NCI-H460 (cell line): ENCODE data around the gene LIPH. TPM values are rescaled to one million over a fixed set of nuclear protein-coding genes. Genes with fewer than 3 reads are reported as not detected.
A peak's percentile ranks its signal among the peaks of the same experiment; 100 is the strongest.
"Not testable (repeated sequence)": the region's sequence is repeated elsewhere in the genome, so short reads cannot be mapped to it uniquely, and the experiment has no call there.

Experiments
- DNase-seq: peaks from one replicate; pipeline ENCODE4 v3.0.0-alpha.2; 2016; ENCODE audit warnings: low read depth; ENCODE audit errors: extremely low read depth
- total RNA-seq: library from RNA; depleted of rRNA; stranded (reverse); fragments of >200 nt; shearing (Covaris generic); gene quantifications from 2 replicates; pipeline ENCODE4 v1.2.3, GENCODE V29; 2014; rRNA removed

Gene LIPH
- total RNA-seq, 1 experiment from 2014 or later: 8.0 TPM

DNA sequence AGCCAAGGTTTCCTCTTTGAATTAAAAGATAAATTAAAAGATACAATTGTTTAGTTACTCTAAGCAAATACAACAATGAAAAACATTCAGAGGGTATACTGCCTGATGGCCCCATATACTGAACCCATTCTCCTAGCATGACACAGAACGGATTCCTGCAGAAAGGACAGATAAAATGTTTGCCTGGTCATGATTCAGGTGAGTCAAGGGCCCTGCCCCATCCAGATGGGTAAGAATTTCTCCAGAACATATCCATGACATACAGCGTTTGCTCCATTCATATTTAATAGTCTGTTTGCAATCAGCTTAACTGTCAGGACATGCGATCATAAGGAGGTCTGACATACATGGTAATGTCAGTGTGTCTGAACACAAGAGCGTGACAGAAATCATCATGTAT is 62.1 kb downstream of the LIPH start:
- DNase-seq: no peak

DNA sequence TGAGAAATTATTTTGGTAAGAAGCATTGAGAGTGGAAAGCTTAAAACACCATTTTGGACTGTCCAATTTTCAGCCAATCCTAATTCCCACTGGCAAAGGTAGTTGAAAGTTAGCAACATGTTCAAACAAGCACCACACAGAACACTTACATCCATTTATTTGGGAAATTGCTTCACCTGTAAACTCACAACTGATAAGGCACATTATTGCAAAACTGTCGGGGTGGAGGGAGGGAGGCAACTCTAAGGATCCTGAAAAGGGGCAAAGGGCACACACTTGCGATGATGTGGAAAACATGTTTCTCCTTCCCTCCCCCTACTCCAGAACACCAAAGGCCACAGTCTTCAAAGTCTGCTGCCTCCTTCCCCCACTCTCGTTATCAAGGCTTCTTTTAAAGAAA is 62.9 kb downstream of the LIPH start:
- no peak for DNase-seq

DNA sequence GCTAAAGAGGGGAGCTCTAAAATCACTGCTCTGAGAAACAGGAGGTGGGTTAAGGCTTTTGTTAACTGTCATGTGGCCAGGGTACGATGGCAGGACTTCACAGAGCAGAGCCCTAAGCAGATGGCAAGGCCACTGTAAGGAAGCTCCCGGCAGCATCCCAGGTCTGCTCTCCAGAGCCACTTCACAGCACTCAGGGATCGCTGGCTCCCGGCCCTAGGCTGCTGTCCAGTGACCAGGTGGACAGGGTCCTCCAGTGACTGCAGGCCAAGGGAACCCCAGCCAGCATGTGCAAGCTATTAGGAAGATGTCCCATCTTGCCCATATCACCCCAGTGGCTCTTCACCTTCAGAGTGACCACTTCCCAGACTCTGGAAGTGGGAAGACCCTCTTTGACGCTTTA is 63.9 kb downstream of the LIPH start:
- no peak for DNase-seq

DNA sequence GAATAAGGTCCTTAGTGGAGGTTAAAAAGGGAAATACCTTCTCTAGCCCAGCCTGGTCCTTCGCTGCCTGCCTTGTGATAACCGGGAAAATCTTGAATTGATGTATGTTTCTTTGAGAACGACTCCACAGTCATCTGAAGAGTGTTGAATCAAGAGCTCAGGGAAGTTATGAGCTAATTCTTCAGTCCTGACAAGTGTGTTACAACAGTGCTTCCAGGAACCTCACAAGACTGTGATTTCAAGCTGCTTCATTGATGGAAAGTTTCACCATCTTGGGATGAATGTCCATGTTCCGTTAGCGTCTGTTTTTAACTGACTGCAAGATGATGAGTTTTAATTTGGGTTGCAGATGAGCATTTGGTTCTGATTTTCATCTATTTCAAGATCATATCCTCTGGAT is 66.0 kb downstream of the LIPH start:
- no peak for DNase-seq

DNA sequence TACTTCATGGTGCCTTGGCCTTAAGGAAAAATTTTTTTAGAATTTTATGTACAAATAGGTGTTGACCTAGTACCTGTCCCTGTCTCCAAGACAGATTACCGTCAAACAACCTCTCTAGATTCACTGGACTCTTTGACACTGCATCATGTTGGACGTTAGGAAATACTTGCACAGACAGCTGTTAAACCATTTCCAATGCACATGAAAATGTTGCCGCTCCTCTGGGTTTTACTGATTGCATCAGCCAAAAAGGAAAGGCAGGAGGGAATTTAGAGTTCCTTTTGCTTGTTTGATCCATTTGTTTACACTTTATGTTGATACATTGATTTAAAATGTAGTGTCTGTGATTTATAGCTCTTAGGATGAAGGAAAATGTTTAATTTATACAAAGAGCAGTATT is 68.1 kb downstream of the LIPH start:
- DNase-seq: no peak

DNA sequence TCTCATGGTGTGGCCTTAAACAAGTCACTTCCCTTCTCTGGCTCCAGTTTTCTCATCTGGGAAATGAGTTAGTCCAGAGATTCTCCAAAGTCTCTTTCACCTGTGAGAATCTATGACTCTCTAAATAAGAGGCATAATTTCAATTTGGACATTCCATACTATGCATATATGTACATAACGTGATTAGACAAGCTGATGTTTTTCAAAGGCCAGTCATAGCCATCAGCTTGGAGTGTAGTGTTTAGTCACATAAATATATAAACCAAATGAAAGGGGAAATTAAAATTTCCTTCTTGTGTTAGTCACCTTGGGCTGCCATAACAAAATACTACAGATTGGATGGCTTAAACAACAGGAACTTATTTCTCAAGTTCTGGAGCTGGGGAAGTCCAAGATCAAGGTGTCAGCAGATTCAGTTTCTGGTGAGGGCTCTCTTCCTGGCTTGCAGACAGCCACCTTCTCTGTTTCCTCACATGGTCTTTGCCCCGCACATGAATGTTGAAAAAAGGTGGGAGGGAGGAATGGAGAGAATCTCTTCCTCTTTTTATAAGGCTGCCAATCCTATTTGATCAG is 72.9 kb downstream of the LIPH start:
- no peak for DNase-seq

DNA sequence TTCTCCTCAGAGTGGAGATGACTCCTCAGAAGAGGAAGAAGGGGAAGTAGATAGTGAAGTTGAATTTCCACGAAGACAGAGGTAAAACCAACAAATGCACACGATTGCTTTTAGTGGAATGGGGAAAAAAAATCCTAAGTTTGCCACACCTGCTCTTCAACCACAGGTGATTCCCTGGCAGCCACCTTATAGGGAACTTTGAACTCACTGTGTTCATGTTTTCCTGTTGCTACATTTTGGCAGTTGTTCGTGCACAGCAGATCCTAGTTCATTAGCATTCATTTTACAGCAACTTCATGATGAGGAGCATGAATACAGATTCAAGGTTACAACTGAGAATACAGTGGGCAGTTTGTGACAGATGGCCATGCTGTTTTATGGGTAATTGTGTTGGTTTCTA is 75.1 kb downstream of the LIPH start:
- no peak for DNase-seq

DNA sequence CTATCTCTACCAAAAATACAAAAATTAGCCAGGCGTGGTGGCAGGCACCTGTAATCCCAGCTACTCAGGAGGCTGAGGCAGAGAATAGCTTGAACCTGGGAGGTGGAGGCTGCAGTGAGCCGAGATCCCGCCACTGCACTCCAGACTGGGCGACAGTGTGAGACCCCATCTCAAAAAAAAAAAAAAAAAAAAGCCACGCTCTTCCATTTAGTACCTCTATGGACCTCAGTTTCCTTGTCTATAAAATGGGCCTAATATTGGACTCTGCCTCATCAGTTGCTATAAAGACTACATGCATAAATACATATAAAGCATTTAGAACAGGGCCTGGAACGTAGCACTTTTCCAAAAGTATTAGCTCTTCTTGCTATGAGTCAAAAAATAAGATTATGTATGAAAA is 77.5 kb downstream of the LIPH start:
- not testable (repeated sequence) for DNase-seq

DNA sequence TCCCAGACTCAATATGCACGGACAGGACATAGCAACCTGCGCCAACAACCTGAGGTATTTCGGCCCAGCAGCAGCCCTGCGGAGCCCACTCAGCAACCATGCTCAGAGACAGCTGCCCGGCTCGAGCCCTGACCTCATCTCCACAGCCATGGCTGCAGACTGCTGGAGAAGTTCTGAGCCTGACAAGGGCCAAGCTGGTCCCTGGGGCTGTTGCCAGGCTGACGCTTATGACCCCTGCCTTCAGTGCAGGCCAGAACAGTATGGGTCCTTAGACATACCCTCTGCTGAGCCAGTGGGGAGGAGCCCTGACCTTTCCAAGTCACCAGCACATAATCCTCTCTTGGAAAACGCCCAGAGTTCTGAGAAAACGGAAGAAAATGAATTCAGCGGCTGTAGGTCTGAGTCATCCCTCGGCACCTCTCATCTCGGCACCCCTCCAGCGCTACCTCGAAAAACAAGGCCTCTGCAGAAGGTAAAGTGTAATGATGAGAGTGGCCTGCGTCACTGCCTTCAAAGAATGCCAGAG is 79.0 kb downstream of the LIPH start:
- peak; percentile 79 for DNase-seq

DNA sequence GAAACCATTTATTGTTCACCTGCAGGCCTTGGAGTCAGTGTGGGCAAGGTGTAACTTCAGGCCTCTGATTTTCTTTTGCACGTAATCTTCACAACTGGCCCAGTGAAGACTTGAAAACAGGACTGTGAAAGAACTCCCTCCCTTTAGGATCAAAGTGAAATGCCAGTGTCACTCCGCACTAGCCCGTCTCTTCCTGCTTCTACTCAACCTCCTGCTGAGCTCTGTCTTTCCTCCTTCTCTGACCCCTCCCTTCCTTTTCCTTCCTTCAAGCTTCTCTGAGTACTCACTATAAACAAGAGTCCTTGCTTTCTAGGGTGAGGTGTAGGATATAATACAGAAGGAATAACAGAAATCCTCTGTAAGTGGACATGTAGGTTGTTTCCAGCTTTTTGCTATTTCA is 82.1 kb downstream of the LIPH start:
- no peak for DNase-seq

DNA sequence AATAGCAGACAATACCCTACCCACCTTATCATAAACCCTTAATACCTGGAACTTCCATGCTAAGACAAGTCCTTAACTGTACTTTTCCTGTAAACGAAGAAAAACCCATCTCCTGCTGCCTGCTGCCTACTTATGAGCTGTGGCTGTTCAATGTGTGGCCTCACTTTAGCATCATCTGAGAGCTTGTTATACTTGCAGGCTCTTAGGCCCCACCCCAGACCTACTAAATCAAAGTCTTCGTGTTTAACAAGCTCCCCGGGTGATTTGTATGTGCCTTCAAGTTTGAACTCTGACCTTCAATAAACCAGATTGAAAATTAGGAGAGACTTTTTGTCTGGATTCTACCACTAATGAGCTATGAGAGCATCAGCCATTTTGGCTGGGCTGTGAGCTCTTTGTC is 82.8 kb downstream of the LIPH start:
- DNase-seq: no peak

DNA sequence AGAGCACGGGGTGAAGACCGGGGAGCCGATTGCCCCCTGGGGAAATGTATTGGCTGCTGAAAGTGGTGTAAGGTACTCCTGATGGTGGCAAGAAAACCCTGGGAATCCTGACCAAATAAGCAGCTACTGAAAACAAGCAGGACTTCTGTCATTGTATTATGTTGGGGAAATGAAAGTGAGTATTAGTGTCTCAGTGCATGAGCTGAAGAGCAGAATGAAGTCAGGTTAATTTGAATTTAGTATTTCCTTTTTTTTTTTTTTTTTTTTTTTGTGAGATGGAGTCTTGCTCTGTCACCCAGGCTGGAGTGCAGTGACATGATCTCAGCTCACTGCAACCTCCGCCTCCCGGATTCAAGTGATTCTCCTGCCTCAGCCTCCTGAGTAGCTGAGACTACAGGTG is 86.3 kb downstream of the LIPH start:
- not testable (repeated sequence) for DNase-seq

DNA sequence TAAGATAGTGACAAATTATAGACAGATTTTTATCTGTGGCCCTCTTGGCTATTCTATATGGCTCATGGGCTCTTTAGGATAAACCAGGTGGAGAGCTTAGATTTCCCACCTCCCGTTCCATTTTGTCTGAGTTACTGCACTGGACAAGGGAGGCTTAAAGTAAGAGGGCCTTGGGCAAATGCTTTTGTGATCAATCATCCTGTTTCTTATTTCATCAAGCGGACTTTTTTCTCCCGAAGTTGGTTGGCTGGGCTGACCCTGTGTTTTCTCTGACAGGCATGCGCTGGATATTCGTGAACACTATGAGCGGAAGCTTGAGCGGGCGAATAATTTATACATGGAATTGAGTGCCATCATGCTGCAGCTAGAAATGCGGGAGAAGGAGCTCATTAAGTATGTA is 86.9 kb downstream of the LIPH start:
- DNase-seq: no peak

DNA sequence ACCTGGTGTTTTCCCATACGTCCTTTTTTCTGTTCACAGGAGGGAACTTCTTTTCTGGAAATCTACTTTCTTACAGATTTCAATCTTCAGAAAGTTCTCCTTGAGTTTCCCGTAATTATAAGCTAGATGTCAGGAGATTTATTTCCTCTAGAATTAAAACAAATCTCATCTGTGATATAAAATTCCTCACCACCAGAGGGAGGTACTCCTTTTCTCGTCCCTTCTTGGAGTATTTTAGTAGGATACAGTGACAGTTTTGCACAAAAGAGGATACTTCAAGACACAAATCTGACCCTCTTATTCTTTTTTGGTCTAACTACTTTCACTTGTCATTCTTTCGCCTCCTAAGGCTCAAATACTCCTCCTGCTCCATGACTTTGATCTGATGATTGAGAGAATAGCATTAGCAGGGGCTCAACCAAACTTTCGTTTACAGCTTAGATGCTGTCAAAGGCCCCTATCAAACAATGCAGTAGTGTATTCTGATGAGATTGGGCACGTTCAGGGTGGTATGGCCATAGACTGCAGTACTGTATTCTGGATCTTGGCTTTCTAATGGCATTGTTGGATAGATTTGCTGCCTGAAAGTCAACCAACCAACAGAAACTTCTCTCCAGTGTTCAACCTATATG is 91.6 kb downstream of the LIPH start:
- DNase-seq: peak; percentile 35

DNA sequence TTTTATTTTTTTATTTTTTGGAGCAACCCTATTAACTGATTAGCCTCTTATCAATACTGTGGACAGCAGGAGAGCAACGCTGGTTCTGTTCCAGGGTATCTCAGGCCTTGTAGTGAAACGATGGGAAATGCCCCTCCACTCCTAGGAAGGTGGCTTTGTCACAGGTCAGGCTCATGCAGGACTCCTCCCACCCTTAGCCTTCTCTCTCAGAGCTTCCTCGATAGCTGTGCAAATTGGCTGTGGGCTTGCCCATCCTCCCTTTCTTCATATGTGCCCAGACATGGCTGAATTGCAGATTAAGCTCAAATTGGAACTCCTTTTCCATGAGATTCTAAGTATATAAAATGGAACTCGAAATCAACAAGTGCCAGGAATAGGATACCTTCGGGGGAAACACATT is 92.1 kb downstream of the LIPH start:
- no peak for DNase-seq

DNA sequence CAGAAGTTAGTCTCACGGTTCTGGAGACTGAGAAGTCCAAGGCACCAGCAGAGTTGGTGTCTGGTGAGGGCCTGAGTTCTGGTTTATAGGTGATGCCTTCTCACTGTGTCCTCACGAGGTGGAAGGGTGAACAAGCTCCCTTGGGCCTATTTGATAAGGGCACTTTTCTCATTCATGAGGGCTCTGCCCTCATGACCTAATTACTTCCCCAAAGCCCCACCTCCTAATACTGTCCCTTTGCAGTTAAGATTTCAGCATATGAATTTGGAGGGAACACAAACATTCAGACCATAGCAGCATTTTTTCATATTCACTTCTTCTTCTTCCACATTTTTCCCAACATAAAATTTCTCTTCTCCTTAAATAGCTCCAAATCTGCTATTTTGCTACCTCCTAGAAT is 95.0 kb downstream of the LIPH start:
- DNase-seq: no peak

Other genes with a start within 250 kb of the LIPH start
- gene MAP3K13, start 189.5 kb downstream of the LIPH start, total RNA-seq: 36.9 and 37.1 TPM in 2 replicates
- 13.3 and 15.4 TPM in 2 replicates for gene TMEM41A, start 53.6 kb downstream of the LIPH start, total RNA-seq
- gene SENP2, start 33.7 kb upstream of the LIPH start, total RNA-seq: 17.7 and 21.5 TPM in 2 replicates